AG10803 (cell line): ENCODE results near the gene PDS5B.
"Not testable (repeated sequence)": the region's sequence is repeated elsewhere in the genome, so short reads cannot be mapped to it uniquely, and the experiment has no call there.

Source experiments
- DNase-seq: peaks from one replicate; pipeline ENCODE4 v3.0.0; 2010; ENCODE audit warnings: low read depth
- H3K4me3 ChIP-seq: 2 replicates; pipeline ENCODE4 v1.5.1; 2011; ENCODE audit warnings: mild to moderate bottlenecking, low read length, control low read depth
- TF ChIP-seq, protein P1 (sequence below): conservative IDR thresholded peaks from 2 replicates; pipeline ENCODE4 v1.5.1; 2011; ENCODE audit warnings: mild to moderate bottlenecking, low read length, control low read depth, inconsistent platforms

The PDS5B gene

GRCh38 chr13:32825481-32825880 lies 239.2 kb downstream of the PDS5B start:
- no peak for DNase-seq
- no peak overlapping the region for H3K4me3 ChIP-seq
- TF ChIP-seq, protein P1, sequence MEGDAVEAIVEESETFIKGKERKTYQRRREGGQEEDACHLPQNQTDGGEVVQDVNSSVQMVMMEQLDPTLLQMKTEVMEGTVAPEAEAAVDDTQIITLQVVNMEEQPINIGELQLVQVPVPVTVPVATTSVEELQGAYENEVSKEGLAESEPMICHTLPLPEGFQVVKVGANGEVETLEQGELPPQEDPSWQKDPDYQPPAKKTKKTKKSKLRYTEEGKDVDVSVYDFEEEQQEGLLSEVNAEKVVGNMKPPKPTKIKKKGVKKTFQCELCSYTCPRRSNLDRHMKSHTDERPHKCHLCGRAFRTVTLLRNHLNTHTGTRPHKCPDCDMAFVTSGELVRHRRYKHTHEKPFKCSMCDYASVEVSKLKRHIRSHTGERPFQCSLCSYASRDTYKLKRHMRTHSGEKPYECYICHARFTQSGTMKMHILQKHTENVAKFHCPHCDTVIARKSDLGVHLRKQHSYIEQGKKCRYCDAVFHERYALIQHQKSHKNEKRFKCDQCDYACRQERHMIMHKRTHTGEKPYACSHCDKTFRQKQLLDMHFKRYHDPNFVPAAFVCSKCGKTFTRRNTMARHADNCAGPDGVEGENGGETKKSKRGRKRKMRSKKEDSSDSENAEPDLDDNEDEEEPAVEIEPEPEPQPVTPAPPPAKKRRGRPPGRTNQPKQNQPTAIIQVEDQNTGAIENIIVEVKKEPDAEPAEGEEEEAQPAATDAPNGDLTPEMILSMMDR: no peak

- not testable (repeated sequence) for H3K4me3 ChIP-seq, DNase-seq
Measured at GRCh38 chr13:32826372-32826771, 240.1 kb downstream of the PDS5B start.
